HCT116 (cell line): ENCODE results near the gene CSNK1G2.

Experiments used
- CTCF ChIP-seq, 3 experiments: fragments of 200-600 bp in 1 of 3; sonication (generic) in 1 of 3; IDR thresholded peaks in 2 of 3; conservative IDR thresholded peaks in 1 of 3; 2 replicates each; pipeline ENCODE4 v1.5.1; 2012 to 2017; ENCODE audit warnings: low read depth in 2 of 3, low read length in 2 of 3, antibody characterized with exemption in 1 of 3, borderline replicate concordance in 1 of 3, control low read depth in 1 of 3, mild to moderate bottlenecking in 1 of 3, mixed read lengths in 1 of 3, mixed run types in 1 of 3, moderate library complexity in 1 of 3; ENCODE audit not compliant: insufficient read depth in 1 of 3
- TF ChIP-seq, protein P1 (sequence below): IDR thresholded peaks from 2 replicates; pipeline ENCODE4 v1.6.1; 2012; ENCODE audit warnings: low read depth

GRCh38 chr19:2026770-2027169 is 85.8 kb downstream of the CSNK1G2 start:
- no peak for TF ChIP-seq CTCF (IDR thresholded peaks at IDR 0.05 in 2 of 3, conservative IDR thresholded peaks at IDR 0.05 in 1 of 3; ENCODE audit: borderline replicate concordance in 1 of 3, insufficient read depth in 1 of 3, low read depth in 2 of 3, low read length in 2 of 3)
- TF ChIP-seq, protein P1, sequence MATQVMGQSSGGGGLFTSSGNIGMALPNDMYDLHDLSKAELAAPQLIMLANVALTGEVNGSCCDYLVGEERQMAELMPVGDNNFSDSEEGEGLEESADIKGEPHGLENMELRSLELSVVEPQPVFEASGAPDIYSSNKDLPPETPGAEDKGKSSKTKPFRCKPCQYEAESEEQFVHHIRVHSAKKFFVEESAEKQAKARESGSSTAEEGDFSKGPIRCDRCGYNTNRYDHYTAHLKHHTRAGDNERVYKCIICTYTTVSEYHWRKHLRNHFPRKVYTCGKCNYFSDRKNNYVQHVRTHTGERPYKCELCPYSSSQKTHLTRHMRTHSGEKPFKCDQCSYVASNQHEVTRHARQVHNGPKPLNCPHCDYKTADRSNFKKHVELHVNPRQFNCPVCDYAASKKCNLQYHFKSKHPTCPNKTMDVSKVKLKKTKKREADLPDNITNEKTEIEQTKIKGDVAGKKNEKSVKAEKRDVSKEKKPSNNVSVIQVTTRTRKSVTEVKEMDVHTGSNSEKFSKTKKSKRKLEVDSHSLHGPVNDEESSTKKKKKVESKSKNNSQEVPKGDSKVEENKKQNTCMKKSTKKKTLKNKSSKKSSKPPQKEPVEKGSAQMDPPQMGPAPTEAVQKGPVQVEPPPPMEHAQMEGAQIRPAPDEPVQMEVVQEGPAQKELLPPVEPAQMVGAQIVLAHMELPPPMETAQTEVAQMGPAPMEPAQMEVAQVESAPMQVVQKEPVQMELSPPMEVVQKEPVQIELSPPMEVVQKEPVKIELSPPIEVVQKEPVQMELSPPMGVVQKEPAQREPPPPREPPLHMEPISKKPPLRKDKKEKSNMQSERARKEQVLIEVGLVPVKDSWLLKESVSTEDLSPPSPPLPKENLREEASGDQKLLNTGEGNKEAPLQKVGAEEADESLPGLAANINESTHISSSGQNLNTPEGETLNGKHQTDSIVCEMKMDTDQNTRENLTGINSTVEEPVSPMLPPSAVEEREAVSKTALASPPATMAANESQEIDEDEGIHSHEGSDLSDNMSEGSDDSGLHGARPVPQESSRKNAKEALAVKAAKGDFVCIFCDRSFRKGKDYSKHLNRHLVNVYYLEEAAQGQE: no peak
